Activated T-helper 9 cell treated with anti-CD3 and anti-CD28 coated beads, Interleukin-2, amount 50 U/mL, for 16 hours (primary cell): ENCODE measurements around the gene RUFY1.
"Not testable (repeated sequence)": the region's sequence is repeated elsewhere in the genome, so short reads cannot be mapped to it uniquely, and the experiment has no call there.

Experiments used
- DNase-seq: peaks from one replicate; pipeline ENCODE4 v3.0.0-alpha.2; 2020; ENCODE audit warnings: low read depth

RUFY1 gene

GRCh38 chr5:179550511-179551342, at the start of gene RUFY1:
TSS of gene RUFY1 (plus strand) at chr5:179550554. CDS start at chr5:179550570, 16 bp downstream.
- peak; percentile 80 for DNase-seq

- DNase-seq: not testable (repeated sequence)
Observed at GRCh38 chr5:179501997-179502396, 48.4 kb upstream of the RUFY1 start.

- DNase-seq: not testable (repeated sequence)
Observed at GRCh38 chr5:179502420-179502819, 47.9 kb upstream of the RUFY1 start.

GRCh38 chr5:179504191-179504590, 46.2 kb upstream of the RUFY1 start:
- no peak for DNase-seq

- DNase-seq: no peak
Observed at GRCh38 chr5:179504600-179505396, 45.6 kb upstream of the RUFY1 start.

- DNase-seq: no peak
Observed at GRCh38 chr5:179505636-179506261, 44.6 kb upstream of the RUFY1 start.

GRCh38 chr5:179509239-179509638, 41.1 kb upstream of the RUFY1 start:
- DNase-seq: no peak

GRCh38 chr5:179509845-179510244, 40.5 kb upstream of the RUFY1 start:
- DNase-seq: no peak

GRCh38 chr5:179512452-179513000, 37.8 kb upstream of the RUFY1 start:
- DNase-seq: no peak

GRCh38 chr5:179515501-179515900, 34.9 kb upstream of the RUFY1 start:
- not testable (repeated sequence) for DNase-seq

- DNase-seq: no peak
Observed at GRCh38 chr5:179516221-179516620, 34.1 kb upstream of the RUFY1 start.

- not testable (repeated sequence) for DNase-seq
Observed at GRCh38 chr5:179517746-179518145, 32.6 kb upstream of the RUFY1 start.

- DNase-seq: not testable (repeated sequence)
Observed at GRCh38 chr5:179518369-179518768, 32.0 kb upstream of the RUFY1 start.

- DNase-seq: not testable (repeated sequence)
Observed at GRCh38 chr5:179519416-179520070, 30.8 kb upstream of the RUFY1 start.

GRCh38 chr5:179522107-179522506, 28.2 kb upstream of the RUFY1 start:
- DNase-seq: not testable (repeated sequence)

GRCh38 chr5:179526978-179527377, 23.4 kb upstream of the RUFY1 start:
- no peak for DNase-seq

GRCh38 chr5:179530069-179530998, 20.0 kb upstream of the RUFY1 start:
- DNase-seq: peak; percentile 46

- no peak for DNase-seq
Observed at GRCh38 chr5:179533024-179533423, 17.3 kb upstream of the RUFY1 start.

GRCh38 chr5:179533907-179534306, 16.4 kb upstream of the RUFY1 start:
- DNase-seq: no peak

- no peak for DNase-seq
Observed at GRCh38 chr5:179534431-179534830, 15.9 kb upstream of the RUFY1 start.

- no peak for DNase-seq
Observed at GRCh38 chr5:179536676-179537075, 13.7 kb upstream of the RUFY1 start.
